IMR-90 (cell line): ENCODE data around the gene MAPRE3. TPM values are rescaled to one million over a fixed set of nuclear protein-coding genes. Genes with fewer than 3 reads are reported as not detected.

Source experiments
- ATAC-seq: fragments of 200-7000 bp; cut with Tn5 transposase; 2 replicates; pipeline ENCODE4 v1.9.1; 2020; ENCODE audit warnings: low read depth, mild to moderate bottlenecking, moderate library complexity
- BruUV-seq: library from RNA; stranded (reverse); fragments of 400-500 nt; replicated peaks from 2 replicates; lab custom pipeline; 2021; lab: Mats Ljungman, UMichigan
- CTCF ChIA-PET: fragments of 300-600 bp; formaldehyde crosslinking; extraction: SDS; loops from one replicate; lab custom pipeline; 2021; ENCODE audit warnings: antibody characterized with exemption; lab: Yijun Ruan, JAX
- POLR2A ChIA-PET: fragments of 300-600 bp; sonication (Branson Sonifier 250); formaldehyde crosslinking; loops from one replicate; lab custom pipeline; 2022; ENCODE audit warnings: antibody characterized with exemption; ENCODE audit not compliant: unreplicated experiment; lab: Charles Lee
- DNase-seq: peaks from one replicate; pipeline ENCODE4 v3.0.0; 2013
- H2AFZ ChIP-seq: replicated peaks from 2 replicates; pipeline ENCODE3; 2013; ENCODE audit warnings: low read length, mild to moderate bottlenecking; ENCODE audit not compliant: poor library complexity
- H2AK5ac ChIP-seq: 2 replicates; pipeline ENCODE4 v1.6.1; 2013; ENCODE audit warnings: low read depth, low read length, inconsistent platforms
- H2AK9ac ChIP-seq: replicated peaks from 2 replicates; pipeline ENCODE3; 2013; ENCODE audit warnings: mild to moderate bottlenecking, low read depth, low read length, moderate library complexity; ENCODE audit not compliant: poor library complexity
- H2BK120ac ChIP-seq: 2 replicates; pipeline ENCODE4 v1.6.1; 2013; ENCODE audit warnings: low read depth, low read length, inconsistent platforms
- H2BK15ac ChIP-seq: 3 replicates; pipeline ENCODE4 v1.6.1; 2013; ENCODE audit warnings: low read depth, low read length, inconsistent platforms
- H2BK20ac ChIP-seq: 2 replicates; pipeline ENCODE4 v1.6.1; 2013; ENCODE audit warnings: low read depth, mild to moderate bottlenecking, inconsistent platforms, low read length, moderate library complexity
- H2BK5ac ChIP-seq: 2 replicates; pipeline ENCODE4 v1.6.1; 2013; ENCODE audit warnings: mild to moderate bottlenecking, low read depth, low read length, inconsistent platforms; ENCODE audit not compliant: poor library complexity, severe bottlenecking
- H3K14ac ChIP-seq: replicated peaks from 2 replicates; pipeline ENCODE4 v1.6.1; 2013; ENCODE audit warnings: low read depth, low read length, inconsistent platforms
- H3K18ac ChIP-seq: 2 replicates; pipeline ENCODE4 v1.6.1; 2013; ENCODE audit warnings: low read depth, low read length, control low read depth
- H3K23ac ChIP-seq: 2 replicates; pipeline ENCODE4 v1.6.1; 2013; ENCODE audit warnings: low read depth, low read length, inconsistent platforms
- H3K27ac ChIP-seq: 2 replicates; pipeline ENCODE4 v1.5.1; 2013; ENCODE audit warnings: mild to moderate bottlenecking, control low read depth, low read length; ENCODE audit not compliant: insufficient read depth
- H3K27me3 ChIP-seq: 2 replicates; pipeline ENCODE4 v1.6.1; 2013; ENCODE audit warnings: low read length; ENCODE audit not compliant: control insufficient read depth, insufficient read depth
- H3K36me3 ChIP-seq: 2 replicates; pipeline ENCODE4 v1.6.1; 2013; ENCODE audit warnings: low read length, mixed read lengths; ENCODE audit not compliant: control insufficient read depth, insufficient read depth
- H3K4ac ChIP-seq: 2 replicates; pipeline ENCODE4 v1.6.1; 2013; ENCODE audit warnings: low read depth, low read length, inconsistent platforms
- H3K4me1 ChIP-seq: 2 replicates; pipeline ENCODE4 v1.6.1; 2013; ENCODE audit warnings: low read length, mixed read lengths; ENCODE audit not compliant: control insufficient read depth, insufficient read depth
- H3K4me2 ChIP-seq: 2 replicates; pipeline ENCODE4 v1.6.1; 2013; ENCODE audit warnings: low read depth, mild to moderate bottlenecking, control low read depth, low read length, moderate library complexity
- H3K4me3 ChIP-seq: 2 replicates; pipeline ENCODE4 v1.5.1; 2013; ENCODE audit warnings: low read depth, mild to moderate bottlenecking, control low read depth, low read length, moderate library complexity; ENCODE audit not compliant: insufficient read depth
- H3K56ac ChIP-seq: 2 replicates; pipeline ENCODE4 v1.6.1; 2013; ENCODE audit warnings: low read length, inconsistent platforms; ENCODE audit not compliant: insufficient read depth; ENCODE audit errors: extremely low read depth
- H3K79me1 ChIP-seq, 2 experiments: 2 replicates each; pipeline ENCODE4 v1.6.1; 2013; ENCODE audit warnings: low read length in 2 of 2, inconsistent platforms in 1 of 2, low read depth in 1 of 2
- H3K9ac ChIP-seq: 2 replicates; pipeline ENCODE4 v1.6.1; 2013; ENCODE audit warnings: low read depth, low read length, control low read depth
- H3K9me1 ChIP-seq: 2 replicates; pipeline ENCODE4 v1.6.1; 2013; ENCODE audit warnings: low read length, inconsistent platforms; ENCODE audit not compliant: insufficient read depth
- H3K9me3 ChIP-seq: 2 replicates; pipeline ENCODE4 v1.6.1; 2013; ENCODE audit warnings: low read length; ENCODE audit not compliant: control insufficient read depth, insufficient read depth
- H4K20me1 ChIP-seq: 2 replicates; pipeline ENCODE4 v1.6.1; 2013; ENCODE audit warnings: low read length, inconsistent platforms; ENCODE audit not compliant: insufficient read depth
- H4K5ac ChIP-seq: 2 replicates; pipeline ENCODE4 v1.6.1; 2013; ENCODE audit warnings: mild to moderate bottlenecking, low read depth, low read length, control low read depth
- H4K8ac ChIP-seq, 2 experiments: 2 replicates each; pipeline ENCODE4 v1.6.1; 2013; ENCODE audit warnings: low read depth in 2 of 2, low read length in 2 of 2, control low read depth in 1 of 2, inconsistent platforms in 1 of 2
- H4K91ac ChIP-seq: 2 replicates; pipeline ENCODE4 v1.6.1; 2013; ENCODE audit warnings: low read depth, low read length, inconsistent platforms; ENCODE audit not compliant: insufficient read depth
- BHLHE40 ChIP-seq: fragments of 150-350 bp; IDR thresholded peaks from 2 replicates; pipeline ENCODE4 v1.6.1; 2016; ENCODE audit warnings: mild to moderate bottlenecking, low read depth, low read length
- CHD1 ChIP-seq: IDR thresholded peaks from 2 replicates; pipeline ENCODE4 v1.6.1; 2012; ENCODE audit warnings: low read depth, low read length, improper control_type of control experiment
- CTCF ChIP-seq: conservative IDR thresholded peaks from 2 replicates; pipeline ENCODE4 v1.5.1; 2012; ENCODE audit warnings: mild to moderate bottlenecking, low read depth, low read length, improper control_type of control experiment
- ELK1 ChIP-seq: fragments of 150-350 bp; IDR thresholded peaks from 2 replicates; pipeline ENCODE4 v1.6.1; 2016; ENCODE audit warnings: low read depth, mild to moderate bottlenecking, low read length, moderate library complexity, borderline replicate concordance
- FOS ChIP-seq: fragments of 150-350 bp; IDR thresholded peaks from 2 replicates; pipeline ENCODE4 v1.6.1; 2016; ENCODE audit warnings: low read depth, low read length
- MXI1 ChIP-seq: IDR thresholded peaks from 2 replicates; pipeline ENCODE4 v1.6.1; 2012; ENCODE audit warnings: low read depth, mild to moderate bottlenecking, low read length, moderate library complexity, borderline replicate concordance
- NFE2L2 ChIP-seq: fragments of 150-350 bp; IDR thresholded peaks from 2 replicates; pipeline ENCODE4 v1.6.1; 2016; ENCODE audit warnings: low read depth, mild to moderate bottlenecking, low read length
- RAD21 ChIP-seq: IDR thresholded peaks from 2 replicates; pipeline ENCODE4 v1.6.1; 2012; ENCODE audit warnings: low read length, improper control_type of control experiment
- RCOR1 ChIP-seq: IDR thresholded peaks from 2 replicates; pipeline ENCODE4 v1.6.1; 2012; ENCODE audit warnings: mild to moderate bottlenecking, low read length, improper control_type of control experiment; ENCODE audit not compliant: insufficient replicate concordance
- USF2 ChIP-seq: fragments of 150-350 bp; IDR thresholded peaks from 2 replicates; pipeline ENCODE4 v1.6.1; 2017; ENCODE audit warnings: mild to moderate bottlenecking, antibody characterized with exemption, low read length, low read depth
- WGBS, 2 experiments: methylation state at CpG; one replicate each; pipeline versions ENCODE4 v1.1.5 to v1.1.7; 2013; ENCODE audit warnings: missing lambda C conversion rate in 2 of 2; ENCODE audit not compliant: insufficient read length in 1 of 2; ENCODE audit errors: extremely low coverage in 2 of 2; 5-methylcytosine and 5-hydroxymethylcytosine counted together
- dilution Hi-C: fragments of 300-500 bp; cut with HindIII; formaldehyde crosslinking; loops from one replicate; pipeline ENCODE4 v1.14.3; 2018; ENCODE audit warnings: low sequenced_read_pairs; ENCODE audit not compliant: unreplicated experiment
- in situ Hi-C: fragments of 300-500 bp; cut with MboI; formaldehyde crosslinking; loops from 3 replicates; pipeline ENCODE4 v1.14.3; 2019; ENCODE audit warnings: low sequenced_read_pairs, inconsistent platforms, mixed read lengths
- intact Hi-C: fragments of 100-400 bp; cut with micrococcal nuclease; formaldehyde crosslinking; loops from 2 replicates; pipeline ENCODE4 v1.10.0; 2022
- polyA plus RNA-seq, 3 experiments: library from polyadenylated mRNA; depleted of rRNA; stranded (reverse); fragments of >200 nt; gene quantifications; 2 replicates each; pipeline ENCODE4 v1.2.3, GENCODE V29; 2012; ENCODE audit warnings: low replicate concordance in 1 of 3
- total RNA-seq: library from RNA; depleted of rRNA; stranded (reverse); fragments of >200 nt; gene quantifications from 2 replicates; pipeline ENCODE4 v1.2.3, GENCODE V29; 2012

MAPRE3 gene
- total and polyA plus RNA-seq, 2 of the 4 experiments (the other 2 are of a cell fraction): 1.8 to 20.3 TPM

GRCh38 chr2:27072920-27073319 is 102.5 kb downstream of the MAPRE3 start:
- peaks cover 20% of the 10 kb centered on the region for H4K20me1 ChIP-seq
- peak overlapping the region; percentile 97 for H2BK120ac ChIP-seq
- peak overlapping the region; percentile 48 for H3K4me2 ChIP-seq
- H3K27me3 ChIP-seq: no peaks in the 10 kb centered on the region
- H2BK15ac ChIP-seq: peak overlapping the region; percentile 21
- H3K9me1 ChIP-seq: peaks cover 30% of the 10 kb centered on the region
- peak overlapping the region; percentile 69 for H3K9ac ChIP-seq
- no peaks in the 10 kb centered on the region for H3K9me3 ChIP-seq
- peak overlapping the region; percentile 90 for H4K5ac ChIP-seq
- H3K14ac ChIP-seq: peak overlapping the region; percentile 98
- peak overlapping the region; percentile 83 for H3K18ac ChIP-seq
- peaks cover 21% of the 10 kb centered on the region for H3K36me3 ChIP-seq
- H3K23ac ChIP-seq: peak overlapping the region; percentile 78
- no TSS peak for BruUV-seq
- peak overlapping the region; percentile 99 for H3K4ac ChIP-seq
- peak overlapping the region; percentile 94 for H3K56ac ChIP-seq
- in situ Hi-C loops: no loop called here
- H3K4me3 ChIP-seq: no peak overlapping the region
- intact Hi-C loops: loop anchor here (5.0 kb wide), 1 partner anchor 111 kb away; no protein-coding TSS in a partner anchor
- peak overlapping the region; percentile 85 to 99 for H4K8ac ChIP-seq
- peak overlapping the region; percentile 81 for H2BK20ac ChIP-seq
- H3K79me1 ChIP-seq: peaks cover 26 to 43% of the 10 kb centered on the region in 2 experiments
- TF ChIP-seq FOS (no peak), RCOR1 (no peak), NFE2L2 (no peak), BHLHE40 (no peak), MXI1 (no peak), CTCF (no peak), CHD1 (no peak), USF2 (no peak), RAD21 (no peak), ELK1 (no peak)
- peak overlapping the region; percentile 97 for H2AK5ac ChIP-seq
- H2AK9ac ChIP-seq: peak overlapping the region; percentile 99
- ChIA-PET POLR2A (interaction anchor here (0.7 to 1.4 kb wide), 2 partner anchors 8 to 9 kb away, joined by 3 to 4 read pairs; no protein-coding TSS in a partner anchor), CTCF (no interaction called here)
- DNase-seq (peak; percentile 82), ATAC-seq (no peak)
- WGBS, 2 experiments: no CpG with 5 or more reads among the region's 5 CpGs
- peaks cover 39% of the 10 kb centered on the region for H3K4me1 ChIP-seq
- peak overlapping the region; percentile 96 for H3K27ac ChIP-seq
- peak overlapping the region; percentile 94 for H2BK5ac ChIP-seq
- peak overlapping the region; percentile 93 for H4K91ac ChIP-seq
- H2AFZ ChIP-seq: peak overlapping the region; percentile 83
- dilution Hi-C loops: no loop called here
